Kidney (tissue), 14 donors: ENCODE measurements around the gene CNPPD1. TPM values are rescaled to one million over a fixed set of nuclear protein-coding genes. Genes with fewer than 3 reads are reported as not detected.

Experiments used
- DNase-seq, 5 donors: peaks; one replicate each; pipeline ENCODE4 v3.0.0-alpha.2; 2013 to 2020
- FAIRE-seq: peaks from 2 replicates; lab custom pipeline; 2012; peaks lifted over from hg19 to GRCh38; lab: Jason Lieb, UNC
- H3K27ac ChIP-seq, 2 donors: one replicate each; pipeline ENCODE4 v1.7.0; 2013; ENCODE audit warnings: low read depth in 2 of 2, low read length in 2 of 2, inconsistent platforms in 1 of 2
- H3K27me3 ChIP-seq: one replicate; pipeline ENCODE4 v1.7.1; 2013; ENCODE audit warnings: low read length, inconsistent platforms; ENCODE audit not compliant: control insufficient read depth, insufficient read depth
- H3K36me3 ChIP-seq, 3 donors: one replicate each; pipeline versions ENCODE4 v1.7.0 to v1.7.1; 2013; ENCODE audit warnings: low read length in 3 of 3, control low read depth in 1 of 3, inconsistent platforms in 1 of 3; ENCODE audit not compliant: insufficient read depth in 3 of 3, control insufficient read depth in 2 of 3
- H3K4me1 ChIP-seq, 3 donors: one replicate each; pipeline versions ENCODE4 v1.7.0 to v1.7.1; 2013; ENCODE audit warnings: low read length in 3 of 3, inconsistent platforms in 1 of 3, low read depth in 1 of 3; ENCODE audit not compliant: control insufficient read depth in 2 of 3, insufficient read depth in 2 of 3
- H3K4me3 ChIP-seq, 3 donors: one replicate each; pipeline versions ENCODE4 v1.7.0 to v1.8.1; 2013; ENCODE audit warnings: low read length in 3 of 3, control low read depth in 1 of 3, inconsistent platforms in 1 of 3
- H3K9ac ChIP-seq, 3 donors: one replicate each; pipeline versions ENCODE4 v1.7.0 to v1.7.1; 2013; ENCODE audit warnings: low read length in 3 of 3, control low read depth in 1 of 3, inconsistent platforms in 1 of 3
- H3K9me3 ChIP-seq, 3 donors: one replicate each; pipeline versions ENCODE4 v1.7.0 to v1.7.1; 2013; ENCODE audit warnings: low read length in 3 of 3, control low read depth in 1 of 3, inconsistent platforms in 1 of 3; ENCODE audit not compliant: control insufficient read depth in 2 of 3, insufficient read depth in 1 of 3
- CTCF ChIP-seq: IDR thresholded peaks from 3 replicates; pipeline ENCODE4 v1.5.1; 2012; ENCODE audit warnings: mild to moderate bottlenecking, moderate library complexity, borderline replicate concordance; ENCODE audit not compliant: insufficient read depth; ENCODE audit errors: extremely low read depth
- intact Hi-C: fragments of 100-400 bp; cut with DNase I; formaldehyde crosslinking; loops from one replicate; pipeline ENCODE4 v1.11.1; 2022
- polyA plus RNA-seq: library from polyadenylated mRNA; stranded (reverse); fragments of 350-450 nt; fragmentation: Illumina TruSeq; extraction: RNeasy Lipid Tissue Mini Kit (QIAGEN cat#74804); gene quantifications from one replicate; pipeline ENCODE4 v1.2.3, GENCODE V29; 2014; ENCODE audit warnings: low read depth, low replicate concordance; ENCODE audit not compliant: insufficient read depth
- total RNA-seq: library from RNA; stranded (reverse); fragmentation: NEBNext Ultra II Directional; extraction: Animal tissue kit (Norgen Biotek cat#: 25700); gene quantifications from one replicate; pipeline ENCODE4 v1.2.1, GENCODE V29; 2021
- donor health status: control.
- donor health status: control.
- donor health status: control.
- donor health status: control.
- donor health status: control.
- donor health status: DM: yes; HTN: yes; CAD: no.
- donor health status: Normal renal cell carcinoma (clear cell type).

Gene CNPPD1
- total and polyA plus RNA-seq, 2 donors from 2014 or later: 97.5 to 131 TPM

GRCh38 chr2:219131327-219131726 is 45.4 kb downstream of the CNPPD1 start:
- H3K36me3 ChIP-seq: no peaks in the 10 kb centered on the region
- FAIRE-seq: no peak
- H3K4me1 ChIP-seq: peaks cover 0 to 12% (median 10%) of the 10 kb centered on the region in 3 donors
- no peaks in the 10 kb centered on the region for H3K27me3 ChIP-seq
- DNase-seq: no peak
- no peak overlapping the region for H3K9ac ChIP-seq
- intact Hi-C loops: no loop called here
- H3K27ac ChIP-seq: no peak overlapping the region
- no peak overlapping the region for H3K4me3 ChIP-seq
- H3K9me3 ChIP-seq: no peaks in the 10 kb centered on the region
- no peak for TF ChIP-seq CTCF

- no peak for FAIRE-seq
- intact Hi-C loops: no loop called here
Measured at GRCh38 chr2:219129589-219129988, 47.1 kb downstream of the CNPPD1 start.

GRCh38 chr2:219128396-219128795 is 48.3 kb downstream of the CNPPD1 start:
- FAIRE-seq: no peak
- Histone ChIP-seq H3K27me3 (no peaks in the 10 kb centered on the region), H3K27ac (no peak overlapping the region), H3K9me3 (no peaks in the 10 kb centered on the region), H3K36me3 (no peaks in the 10 kb centered on the region), H3K9ac (no peak overlapping the region), H3K4me1 (peaks cover 0 to 31% (median 24%) of the 10 kb centered on the region in 3 donors), H3K4me3 (no peak overlapping the region)
- intact Hi-C loops: no loop called here
- TF ChIP-seq CTCF: no peak
- DNase-seq: no peak

More at GRCh38 chr2:219129589-219129988, 47.1 kb downstream of the CNPPD1 start:
- Histone ChIP-seq H3K4me1 (peaks cover 0 to 19% (median 14%) of the 10 kb centered on the region in 3 donors), H3K27ac (no peak overlapping the region), H3K9me3 (no peaks in the 10 kb centered on the region), H3K9ac (no peak overlapping the region), H3K27me3 (no peaks in the 10 kb centered on the region), H3K4me3 (no peak overlapping the region), H3K36me3 (no peaks in the 10 kb centered on the region)
- no peak for TF ChIP-seq CTCF
- DNase-seq: no peak
